C4-2B (cell line): ENCODE results near the gene PAAF1.

Experiments used
- H3K27ac ChIP-seq: fragments of 450-650 bp; 2 replicates; pipeline ENCODE4 v1.5.1; 2017
- ZFX ChIP-seq: fragments of 450-650 bp; IDR thresholded peaks from 2 replicates; pipeline ENCODE4 v1.6.1; 2017
- TF ChIP-seq, protein P1 (sequence below): fragments of 450-650 bp; conservative IDR thresholded peaks from 2 replicates; pipeline ENCODE4 v1.5.1; 2017; ENCODE audit warnings: mild to moderate bottlenecking

Gene PAAF1

DNA sequence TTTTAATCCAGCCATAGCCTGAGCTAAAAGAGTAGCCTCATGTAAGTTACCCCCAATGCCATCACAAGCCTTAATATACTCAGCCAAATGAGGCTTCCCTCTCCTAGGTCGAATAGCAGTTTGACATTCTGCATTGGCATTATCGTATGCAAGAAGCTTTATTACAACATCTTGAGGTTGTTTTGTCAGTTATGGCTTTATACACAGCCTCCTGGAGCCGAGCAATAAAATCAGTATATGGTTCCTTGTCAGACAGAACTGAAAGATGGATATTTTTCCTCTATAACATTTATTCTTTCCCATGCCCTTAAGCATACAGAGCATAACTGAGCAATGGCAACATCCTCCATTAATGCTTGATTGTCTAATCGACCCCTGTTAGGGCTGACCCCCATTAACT is 68.6 kb downstream of the PAAF1 start:
- H3K27ac ChIP-seq = no peak overlapping the region
- TF ChIP-seq, protein P1, sequence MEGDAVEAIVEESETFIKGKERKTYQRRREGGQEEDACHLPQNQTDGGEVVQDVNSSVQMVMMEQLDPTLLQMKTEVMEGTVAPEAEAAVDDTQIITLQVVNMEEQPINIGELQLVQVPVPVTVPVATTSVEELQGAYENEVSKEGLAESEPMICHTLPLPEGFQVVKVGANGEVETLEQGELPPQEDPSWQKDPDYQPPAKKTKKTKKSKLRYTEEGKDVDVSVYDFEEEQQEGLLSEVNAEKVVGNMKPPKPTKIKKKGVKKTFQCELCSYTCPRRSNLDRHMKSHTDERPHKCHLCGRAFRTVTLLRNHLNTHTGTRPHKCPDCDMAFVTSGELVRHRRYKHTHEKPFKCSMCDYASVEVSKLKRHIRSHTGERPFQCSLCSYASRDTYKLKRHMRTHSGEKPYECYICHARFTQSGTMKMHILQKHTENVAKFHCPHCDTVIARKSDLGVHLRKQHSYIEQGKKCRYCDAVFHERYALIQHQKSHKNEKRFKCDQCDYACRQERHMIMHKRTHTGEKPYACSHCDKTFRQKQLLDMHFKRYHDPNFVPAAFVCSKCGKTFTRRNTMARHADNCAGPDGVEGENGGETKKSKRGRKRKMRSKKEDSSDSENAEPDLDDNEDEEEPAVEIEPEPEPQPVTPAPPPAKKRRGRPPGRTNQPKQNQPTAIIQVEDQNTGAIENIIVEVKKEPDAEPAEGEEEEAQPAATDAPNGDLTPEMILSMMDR = no peak
- TF ChIP-seq ZFX = no peak

DNA sequence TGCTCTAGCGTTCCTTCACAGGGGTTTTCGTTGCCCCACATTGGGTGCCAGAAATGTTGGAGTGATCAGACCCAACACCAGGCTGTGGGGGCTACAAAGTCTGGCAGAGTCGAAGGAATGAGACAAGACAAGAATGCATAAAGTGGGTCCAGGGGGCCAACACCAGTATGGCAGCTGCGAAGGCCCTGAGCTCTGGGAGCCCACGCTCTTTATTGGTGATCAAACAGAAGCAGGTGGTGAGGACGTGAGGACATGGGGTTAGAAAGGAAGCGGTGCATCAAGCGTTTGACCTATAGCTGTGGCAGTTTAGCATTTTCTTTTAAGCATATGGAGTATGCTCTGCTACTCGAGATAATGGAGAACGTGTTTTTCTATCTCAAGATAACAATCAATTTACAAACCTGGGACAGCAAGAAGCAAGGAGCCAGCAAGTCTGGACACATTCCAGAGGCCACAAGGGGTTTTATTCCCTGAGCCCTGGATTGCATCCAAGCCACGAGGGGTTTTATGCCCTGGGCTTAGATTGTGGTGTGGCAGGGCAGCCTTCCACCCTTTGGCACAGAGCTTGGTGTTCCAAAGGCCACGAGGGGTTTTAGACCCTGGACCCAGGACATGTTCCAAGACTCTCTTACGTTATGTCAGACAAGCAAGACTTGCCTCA is 70.1 kb downstream of the PAAF1 start:
- TF ChIP-seq, protein P1 = no peak
- no peak for TF ChIP-seq ZFX
- H3K27ac ChIP-seq = no peak overlapping the region

GRCh38 chr11:73949246-73949645 is 72.4 kb downstream of the PAAF1 start:
- no peak overlapping the region for H3K27ac ChIP-seq
- no peak for TF ChIP-seq ZFX
- TF ChIP-seq, protein P1 = no peak

- TF ChIP-seq ZFX = no peak
- TF ChIP-seq, protein P1 = no peak
Observed at GRCh38 chr11:73949912-73950311, 73.1 kb downstream of the PAAF1 start.

GRCh38 chr11:73950869-73951710 is 74.3 kb downstream of the PAAF1 start, which contains the start of gene DNAJB13:
Gene DNAJB13 (plus strand): TSS chr11:73951026. CDS start chr11:73951070, 44 bp downstream.
- H3K27ac ChIP-seq = no peak within 1 kb of the TSS
- TF ChIP-seq ZFX = no peak
- TF ChIP-seq, protein P1 = no peak

More at GRCh38 chr11:73949912-73950311, 73.1 kb downstream of the PAAF1 start:
- H3K27ac ChIP-seq = no peak overlapping the region

- H3K27ac ChIP-seq = no peak overlapping the region
- no peak for TF ChIP-seq ZFX
- TF ChIP-seq, protein P1 = no peak
Observed at GRCh38 chr11:73951797-73952196, 75.0 kb downstream of the PAAF1 start.
